Endothelial cell of umbilical vein (primary cell): ENCODE data around the gene G3BP1. TPM values are rescaled to one million over a fixed set of nuclear protein-coding genes. Genes with fewer than 3 reads are reported as not detected.

Experiments used
- BruUV-seq: library from RNA; stranded (reverse); fragments of 400-500 nt; replicated peaks from 2 replicates; lab custom pipeline; 2021; lab: Mats Ljungman, UMichigan
- CTCF ChIA-PET: fragments of 300-600, 350-600 bp; sonication (Branson Sonifier 250); formaldehyde crosslinking; loops from one replicate; lab custom pipeline; 2021; ENCODE audit warnings: antibody characterized with exemption, inconsistent platforms; lab: Charles Lee
- POLR2A ChIA-PET: fragments of 300-600, 350-600 bp; sonication (Branson Sonifier 250); formaldehyde crosslinking; loops from one replicate; lab custom pipeline; 2021; ENCODE audit warnings: antibody characterized with exemption, inconsistent platforms; lab: Charles Lee
- DNase-seq: peaks from one replicate; pipeline ENCODE4 v3.0.0-alpha.2; 2011; ENCODE audit warnings: low read depth, low spot score
- FAIRE-seq: peaks from 2 replicates; lab custom pipeline; 2011; peaks lifted over from hg19 to GRCh38; lab: Jason Lieb, UNC
- H2AFZ ChIP-seq: 2 replicates; pipeline ENCODE4 v1.6.0; 2012; ENCODE audit warnings: low read depth, low read length, control low read depth, inconsistent platforms
- H3K27ac ChIP-seq: 2 replicates; pipeline ENCODE4 v1.5.1; 2011; ENCODE audit warnings: low read depth, mild to moderate bottlenecking, control low read depth, low read length, moderate library complexity; ENCODE audit not compliant: insufficient read depth
- H3K27me3 ChIP-seq, 2 experiments: 2 replicates each; pipeline versions ENCODE4 v1.6.0 to v1.6.1; 2011; ENCODE audit warnings: low read length in 2 of 2, mixed read lengths in 1 of 2; ENCODE audit not compliant: control insufficient read depth in 2 of 2, insufficient read depth in 2 of 2
- H3K36me3 ChIP-seq, 2 experiments: 2 replicates in 1 of 2; 3 replicates in 1 of 2; pipeline ENCODE4 v1.5.1; 2011; ENCODE audit warnings: low read length in 2 of 2, mild to moderate bottlenecking in 1 of 2, moderate library complexity in 1 of 2; ENCODE audit not compliant: control insufficient read depth in 2 of 2, insufficient read depth in 2 of 2; ENCODE audit errors: extremely low read depth in 1 of 2
- H3K4me1 ChIP-seq: 3 replicates; pipeline ENCODE4 v1.5.1; 2011; ENCODE audit warnings: mild to moderate bottlenecking, low read length; ENCODE audit not compliant: control insufficient read depth, insufficient read depth; ENCODE audit errors: extremely low read depth
- H3K4me2 ChIP-seq: 2 replicates; pipeline ENCODE4 v1.6.1; 2011; ENCODE audit warnings: low read length, control low read depth, mixed read lengths; ENCODE audit not compliant: insufficient read depth
- H3K4me3 ChIP-seq, 3 experiments: fragments of 200-600 bp in 1 of 3; sonication (generic), shearing (Covaris generic) in 1 of 3; replicated peaks in 1 of 3; 2 replicates each; pipeline ENCODE4 v1.5.1; 2011 to 2016; ENCODE audit warnings: control low read depth in 3 of 3, low read length in 3 of 3, mild to moderate bottlenecking in 2 of 3, inconsistent platforms in 1 of 3, low read depth in 1 of 3, moderate library complexity in 1 of 3; ENCODE audit not compliant: insufficient read depth in 1 of 3
- H3K79me2 ChIP-seq: 2 replicates; pipeline ENCODE4 v1.6.0; 2012; ENCODE audit warnings: low read length, inconsistent platforms; ENCODE audit not compliant: control insufficient read depth, insufficient read depth
- H3K9ac ChIP-seq: replicated peaks from 2 replicates; pipeline ENCODE3; 2011; ENCODE audit warnings: low read length, control low read depth; ENCODE audit not compliant: insufficient read depth; ENCODE audit errors: extremely low read depth
- H3K9me1 ChIP-seq: replicated peaks from 3 replicates; pipeline ENCODE4 v1.6.0; 2011; ENCODE audit warnings: mild to moderate bottlenecking, low read length; ENCODE audit not compliant: control insufficient read depth, insufficient read depth; ENCODE audit errors: extremely low read depth
- H3K9me3 ChIP-seq: replicated peaks from 2 replicates; pipeline ENCODE4 v1.5.1; 2012; ENCODE audit warnings: low read length, inconsistent platforms; ENCODE audit not compliant: control insufficient read depth, insufficient read depth
- H4K20me1 ChIP-seq: replicated peaks from 2 replicates; pipeline ENCODE3; 2011; ENCODE audit warnings: mild to moderate bottlenecking, low read length; ENCODE audit not compliant: control insufficient read depth, insufficient read depth; ENCODE audit errors: extremely low read depth
- EZH2 ChIP-seq: IDR thresholded peaks from 2 replicates; pipeline ENCODE4 v1.6.1; 2012; ENCODE audit warnings: borderline replicate concordance, low read depth, mild to moderate bottlenecking, moderate library complexity, low read length, inconsistent platforms; ENCODE audit not compliant: severe bottlenecking
- FOS ChIP-seq: IDR thresholded peaks from 2 replicates; pipeline ENCODE4 v1.6.1; 2011; ENCODE audit warnings: mild to moderate bottlenecking, low read length, moderate library complexity, borderline replicate concordance; ENCODE audit not compliant: insufficient read depth
- GATA2 ChIP-seq: IDR thresholded peaks from 2 replicates; pipeline ENCODE4 v1.7.0; 2011; ENCODE audit warnings: low read depth, mild to moderate bottlenecking, moderate library complexity, mixed read lengths, low read length; ENCODE audit not compliant: insufficient read length, insufficient read depth
- JUN ChIP-seq: IDR thresholded peaks from 2 replicates; pipeline ENCODE4 v1.6.1; 2011; ENCODE audit warnings: borderline replicate concordance, low read depth; ENCODE audit not compliant: insufficient read length, insufficient read depth
- MYC ChIP-seq: IDR thresholded peaks from one replicate; pipeline ENCODE4 v1.6.1; 2011; ENCODE audit warnings: mild to moderate bottlenecking, low read depth, low read length
- POLR2A ChIP-seq: IDR thresholded peaks from 2 replicates; pipeline ENCODE4 v1.6.1; 2012; ENCODE audit warnings: low read depth, mild to moderate bottlenecking, control low read depth, low read length
- POLR2AphosphoS5 ChIP-seq: IDR thresholded peaks from 2 replicates; pipeline ENCODE4 v1.6.1; 2012; ENCODE audit warnings: low read depth, mild to moderate bottlenecking, control low read depth, low read length, moderate library complexity; ENCODE audit not compliant: insufficient read depth
- dilution Hi-C: fragments of 300-500 bp; cut with MboI; formaldehyde crosslinking; loops from one replicate; pipeline ENCODE4 v1.15.0; 2019; ENCODE audit warnings: low sequenced_read_pairs; ENCODE audit not compliant: extremely low pct_ligation_motif_present
- intact Hi-C: fragments of 100-400 bp; cut with micrococcal nuclease; formaldehyde crosslinking; loops from one replicate; pipeline ENCODE4 v1.10.0; 2022
- polyA plus RNA-seq, 4 experiments: library from polyadenylated mRNA; depleted of rRNA in 3 of 4; stranded (reverse) in 3 of 4; unstranded in 1 of 4; fragments of >200 nt; gene quantifications; 2 replicates each; pipeline versions ENCODE4 v1.2.1 to v1.2.3, GENCODE V29; 2011 to 2012; ENCODE audit warnings: missing spikeins in 1 of 4
- total RNA-seq: library from RNA; stranded (reverse); gene quantifications from 2 replicates; pipeline ENCODE4 v1.2.3, GENCODE V29; 2021
- TF ChIP-seq, protein P1 (sequence below): IDR thresholded peaks from 2 replicates; pipeline ENCODE4 v1.6.1; 2011; ENCODE audit not compliant: insufficient read depth, insufficient read length
- TF ChIP-seq, protein P2 (sequence below), 2 donors: IDR thresholded peaks; 1 replicate in 1 of 2; 2 replicates in 1 of 2; pipeline ENCODE4 v1.5.1; 2011; ENCODE audit warnings: low read length in 2 of 2, mild to moderate bottlenecking in 2 of 2, moderate library complexity in 2 of 2, control low read depth in 1 of 2, inconsistent platforms in 1 of 2, low read depth in 1 of 2; ENCODE audit not compliant: insufficient read depth in 1 of 2; ENCODE audit errors: extremely low read depth in 1 of 2

Gene G3BP1
- total and polyA plus RNA-seq, 2 donors (not counting 3 experiments of a cell fraction or from before 2014, with no cell fraction given) = 50.5 to 262 TPM

DNA sequence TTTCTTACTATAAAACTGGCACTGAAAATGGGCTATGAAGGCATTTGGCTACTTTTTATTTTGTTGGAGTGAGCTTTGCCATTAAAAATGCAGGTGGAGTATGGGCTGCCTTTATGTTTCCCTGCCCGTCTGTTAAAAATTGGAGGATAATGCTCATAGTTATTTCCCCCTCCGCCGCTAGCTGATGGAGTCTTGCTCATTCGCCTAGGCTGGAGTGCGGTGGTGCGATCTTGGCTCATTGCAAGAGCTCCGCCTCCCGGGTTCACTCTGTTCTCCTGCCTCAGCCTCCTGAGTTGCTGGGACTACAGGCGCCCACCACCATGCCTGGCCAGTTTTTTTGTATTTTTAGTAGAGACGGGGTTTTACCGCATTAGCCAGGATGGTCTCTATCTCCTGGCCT lies 8.6 kb downstream of the G3BP1 start:
- Histone ChIP-seq H3K9me1 (no peaks in the 10 kb centered on the region), H3K4me1 (peaks cover 14% of the 10 kb centered on the region), H3K27me3 (no peaks in the 10 kb centered on the region), H3K9me3 (no peaks in the 10 kb centered on the region), H3K27ac (no peak overlapping the region), H4K20me1 (peaks cover 40% of the 10 kb centered on the region), H3K4me3 (no peak overlapping the region), H3K9ac (no peak overlapping the region), H3K36me3 (peaks cover 2% of the 10 kb centered on the region in 2 experiments), H3K4me2 (no peak overlapping the region), H2AFZ (no peak overlapping the region), H3K79me2 (peaks cover 100% of the 10 kb centered on the region)
- FAIRE-seq = no peak
- intact Hi-C loops (no loop called here), dilution Hi-C loops (no loop called here)
- ChIA-PET CTCF (no interaction called here), POLR2A (interaction anchor here (2.0 kb wide), 1 partner anchor 9 kb away, joined by 4 read pairs; the partner anchor contains the start of gene G3BP1)
- BruUV-seq = no TSS peak
- no peak for DNase-seq
- TF ChIP-seq POLR2AphosphoS5 = no peak
- TF ChIP-seq EZH2 = no peak
- TF ChIP-seq GATA2 = no peak
- no peak for TF ChIP-seq MYC
- TF ChIP-seq POLR2A = no peak
- TF ChIP-seq, protein P1, sequence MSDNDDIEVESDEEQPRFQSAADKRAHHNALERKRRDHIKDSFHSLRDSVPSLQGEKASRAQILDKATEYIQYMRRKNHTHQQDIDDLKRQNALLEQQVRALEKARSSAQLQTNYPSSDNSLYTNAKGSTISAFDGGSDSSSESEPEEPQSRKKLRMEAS = no peak
- TF ChIP-seq, protein P2, sequence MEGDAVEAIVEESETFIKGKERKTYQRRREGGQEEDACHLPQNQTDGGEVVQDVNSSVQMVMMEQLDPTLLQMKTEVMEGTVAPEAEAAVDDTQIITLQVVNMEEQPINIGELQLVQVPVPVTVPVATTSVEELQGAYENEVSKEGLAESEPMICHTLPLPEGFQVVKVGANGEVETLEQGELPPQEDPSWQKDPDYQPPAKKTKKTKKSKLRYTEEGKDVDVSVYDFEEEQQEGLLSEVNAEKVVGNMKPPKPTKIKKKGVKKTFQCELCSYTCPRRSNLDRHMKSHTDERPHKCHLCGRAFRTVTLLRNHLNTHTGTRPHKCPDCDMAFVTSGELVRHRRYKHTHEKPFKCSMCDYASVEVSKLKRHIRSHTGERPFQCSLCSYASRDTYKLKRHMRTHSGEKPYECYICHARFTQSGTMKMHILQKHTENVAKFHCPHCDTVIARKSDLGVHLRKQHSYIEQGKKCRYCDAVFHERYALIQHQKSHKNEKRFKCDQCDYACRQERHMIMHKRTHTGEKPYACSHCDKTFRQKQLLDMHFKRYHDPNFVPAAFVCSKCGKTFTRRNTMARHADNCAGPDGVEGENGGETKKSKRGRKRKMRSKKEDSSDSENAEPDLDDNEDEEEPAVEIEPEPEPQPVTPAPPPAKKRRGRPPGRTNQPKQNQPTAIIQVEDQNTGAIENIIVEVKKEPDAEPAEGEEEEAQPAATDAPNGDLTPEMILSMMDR (IDR thresholded peaks at IDR 0.05; ENCODE audit: extremely low read depth in 1 of 2, insufficient read depth in 1 of 2, low read depth in 1 of 2, low read length in 2 of 2) = no peak
- TF ChIP-seq FOS = no peak
- TF ChIP-seq JUN = no peak
